NCI-H1436 treated with DMSO at 0.1 percent for 48 hours (cell line): ENCODE results near the gene HNRNPAB.
"Not testable (repeated sequence)": the region's sequence is repeated elsewhere in the genome, so short reads cannot be mapped to it uniquely, and the experiment has no call there.

Experiments used
- DNase-seq: peaks from one replicate; lab custom pipeline; 2025; lab: John Stamatoyannopoulos, UW

The HNRNPAB gene

GRCh38 chr5:178212241-178213002, 8.1 kb downstream of the HNRNPAB start:
- DNase-seq = no peak

GRCh38 chr5:178213003-178213461, 8.7 kb downstream of the HNRNPAB start:
- DNase-seq = no peak

- DNase-seq = no peak
Observed at GRCh38 chr5:178213748-178214151, 9.4 kb downstream of the HNRNPAB start.

- no peak for DNase-seq
Observed at GRCh38 chr5:178214160-178214803, 9.9 kb downstream of the HNRNPAB start.

- no peak for DNase-seq
Observed at GRCh38 chr5:178215280-178216002, 11.1 kb downstream of the HNRNPAB start.

DNA sequence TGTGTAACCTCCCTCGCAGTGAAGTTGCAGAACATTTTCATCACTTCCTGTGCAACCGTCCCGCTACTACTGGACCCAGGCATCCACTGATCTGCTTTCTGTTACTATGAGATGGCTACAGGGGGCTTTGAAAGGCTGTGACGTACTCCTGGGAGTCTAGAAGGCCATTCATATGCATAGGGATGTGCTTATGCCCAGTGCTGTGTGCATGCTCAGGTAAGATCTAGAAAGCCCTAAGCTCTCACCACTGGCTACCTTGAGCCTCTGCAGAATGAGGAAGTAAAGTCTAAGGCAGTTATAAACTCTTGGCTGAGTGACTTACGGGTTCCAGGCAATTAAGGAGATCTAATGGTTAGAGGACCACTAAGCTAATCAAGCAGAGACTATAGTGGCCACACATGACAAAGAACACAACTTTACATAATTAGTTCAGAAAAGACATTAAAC, 11.8 kb downstream of the HNRNPAB start:
- no peak for DNase-seq

DNA sequence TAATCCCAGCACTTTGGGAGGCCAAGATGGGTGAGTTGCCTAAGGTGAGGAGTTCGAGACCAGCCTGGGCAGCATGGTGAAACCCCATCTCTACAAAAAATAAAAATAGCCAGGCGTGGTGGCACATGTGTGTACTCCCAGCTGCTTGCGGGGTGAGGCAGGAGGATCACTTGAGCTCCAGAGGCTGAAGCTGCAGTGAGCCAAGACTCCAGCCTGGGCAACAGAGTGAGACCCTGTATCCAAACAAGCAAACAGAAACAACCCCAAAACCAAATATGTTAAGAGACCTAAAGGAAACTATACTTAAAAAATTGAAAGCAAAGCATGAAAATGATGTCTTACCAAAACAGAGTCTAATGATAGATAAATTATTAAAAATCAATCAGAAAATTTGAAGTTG, 12.4 kb downstream of the HNRNPAB start:
- DNase-seq = no peak

DNA sequence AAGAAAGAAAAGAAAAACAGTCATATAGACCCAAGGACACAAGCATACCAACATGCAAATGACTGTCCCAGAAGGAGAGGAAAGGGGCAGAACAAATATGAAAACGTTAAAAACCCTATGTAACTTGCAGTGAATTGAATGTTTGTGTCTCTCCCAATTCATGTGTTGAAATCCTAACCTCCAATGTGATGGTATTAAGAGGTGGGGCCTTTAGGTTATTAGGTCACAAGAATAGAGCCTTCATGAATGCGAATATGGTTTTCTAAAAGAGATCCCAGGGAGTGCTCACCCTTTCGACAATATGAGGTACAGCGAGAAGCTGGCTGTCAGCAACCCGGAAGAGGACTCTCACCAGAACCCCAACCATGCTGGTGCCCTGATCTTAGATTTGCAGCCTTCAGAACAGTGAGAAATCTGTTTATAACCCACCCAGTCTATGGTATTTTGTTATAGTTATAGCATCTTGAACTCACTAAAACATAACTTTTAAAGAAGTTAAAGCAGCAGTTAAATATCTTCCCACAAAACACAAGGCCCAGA, 14.0 kb downstream of the HNRNPAB start:
- DNase-seq = no peak

DNA sequence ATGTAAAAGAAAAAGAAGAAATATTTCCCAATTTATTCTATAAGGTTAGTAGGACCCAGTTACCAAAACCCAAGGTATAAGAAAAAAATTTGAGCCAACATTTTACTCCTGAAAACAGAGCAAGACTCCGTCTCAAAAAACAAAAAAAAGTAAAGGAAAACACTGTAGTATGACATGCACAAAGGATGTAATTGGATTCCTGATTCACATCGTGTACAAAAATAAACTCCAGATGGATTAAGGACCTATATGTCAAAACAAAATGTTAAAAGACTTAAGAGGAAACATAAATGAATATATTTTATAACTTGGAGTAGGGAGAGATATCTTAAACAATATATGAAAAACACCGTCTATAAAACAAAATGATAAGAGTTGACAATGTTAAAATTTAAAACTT, 14.5 kb downstream of the HNRNPAB start:
- no peak for DNase-seq

DNA sequence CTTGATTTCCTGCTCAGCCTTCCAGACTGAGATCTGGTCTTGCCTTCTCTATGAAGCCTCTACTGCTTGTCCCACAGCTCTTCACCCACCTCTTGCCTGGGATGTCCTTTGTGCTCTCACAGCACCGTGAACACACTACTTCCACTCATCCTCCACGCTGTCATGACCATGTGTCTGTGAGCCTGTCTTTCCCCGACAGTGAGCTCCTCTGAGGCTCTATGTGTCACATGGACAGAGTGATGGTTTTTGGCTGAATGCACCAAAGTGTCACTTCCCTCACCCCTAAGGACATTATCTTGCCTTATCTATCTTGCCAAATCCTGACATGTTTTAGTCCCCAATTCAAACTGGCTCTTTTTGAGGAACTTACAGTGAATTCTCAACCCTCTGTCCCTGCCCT, 16.9 kb downstream of the HNRNPAB start:
- DNase-seq = no peak

- no peak for DNase-seq
Observed at GRCh38 chr5:178221853-178222252, 17.5 kb downstream of the HNRNPAB start.

DNA sequence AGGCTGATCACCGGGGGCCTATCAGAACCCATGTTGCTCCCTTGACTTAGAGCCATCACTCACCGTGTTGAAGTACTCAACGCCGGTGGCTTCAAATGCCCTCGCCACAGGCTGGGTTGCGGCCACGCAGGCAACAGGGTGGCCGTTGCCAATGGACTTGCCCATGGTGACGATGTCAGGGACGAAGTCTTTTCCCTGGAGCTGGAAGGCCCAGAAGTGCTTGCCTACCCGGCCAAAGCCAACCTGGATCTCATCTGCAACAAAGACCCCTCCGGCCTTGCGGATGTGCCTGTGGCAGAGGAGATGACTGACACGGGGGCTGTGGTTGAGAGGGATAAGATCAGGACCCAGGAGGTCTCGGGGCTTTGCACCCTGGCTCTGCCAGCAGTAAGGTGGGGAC, 18.0 kb downstream of the HNRNPAB start:
- no peak for DNase-seq

GRCh38 chr5:178223196-178223773, 19.0 kb downstream of the HNRNPAB start:
- DNase-seq = no peak

DNA sequence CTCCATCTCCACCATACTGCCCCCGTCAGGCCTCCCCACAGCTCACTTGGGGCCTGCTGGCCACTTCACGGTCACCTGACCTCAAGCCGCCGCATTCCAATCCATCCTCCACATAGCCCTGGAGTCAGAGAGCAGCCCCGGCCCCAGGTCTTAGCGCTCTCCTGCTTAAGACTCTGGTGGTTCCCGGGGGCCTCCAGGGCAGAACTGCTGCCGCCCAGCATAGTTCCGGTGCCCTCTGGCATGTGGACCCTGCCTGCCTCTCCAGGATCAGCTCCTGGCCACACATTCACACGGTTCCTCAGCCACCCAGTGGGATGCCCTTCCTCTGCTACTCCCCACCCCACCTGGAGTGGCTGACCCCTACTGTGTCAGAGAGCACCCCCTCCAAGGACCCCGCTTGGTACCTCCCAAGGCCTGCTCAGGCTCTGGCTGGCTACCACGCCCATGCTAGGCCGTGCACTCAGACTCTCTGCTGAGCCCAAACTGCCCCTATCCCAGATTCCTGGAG, 19.5 kb downstream of the HNRNPAB start:
- no peak for DNase-seq

GRCh38 chr5:178224403-178224802, 20.1 kb downstream of the HNRNPAB start:
- no peak for DNase-seq

- DNase-seq = no peak
Observed at GRCh38 chr5:178225174-178225573, 20.8 kb downstream of the HNRNPAB start.

DNA sequence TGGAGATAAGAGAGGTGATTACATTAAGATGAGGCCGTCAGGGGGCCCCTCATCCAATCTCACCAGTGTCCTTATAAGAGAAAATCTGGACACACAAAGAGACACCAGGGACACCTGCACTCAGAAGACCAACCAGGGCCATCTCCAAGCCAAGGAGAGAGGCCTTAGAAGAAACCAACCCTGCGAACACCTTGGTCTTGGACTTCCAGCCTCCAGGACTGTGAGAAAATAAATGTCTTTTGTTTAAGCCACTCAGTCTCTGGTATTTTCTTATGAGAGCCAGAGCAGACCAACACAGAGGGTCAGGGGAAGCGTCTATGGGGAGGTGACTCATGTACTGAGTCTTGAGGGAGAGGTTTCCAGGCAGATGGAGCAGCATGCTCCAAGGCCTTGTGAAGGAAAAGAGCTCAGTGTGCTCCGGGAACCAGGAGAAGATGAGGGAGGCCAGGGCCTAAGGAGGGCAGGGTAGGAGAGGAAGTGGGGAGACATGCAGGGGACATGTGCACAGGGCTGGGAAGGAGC, 22.9 kb downstream of the HNRNPAB start:
- no peak for DNase-seq

DNA sequence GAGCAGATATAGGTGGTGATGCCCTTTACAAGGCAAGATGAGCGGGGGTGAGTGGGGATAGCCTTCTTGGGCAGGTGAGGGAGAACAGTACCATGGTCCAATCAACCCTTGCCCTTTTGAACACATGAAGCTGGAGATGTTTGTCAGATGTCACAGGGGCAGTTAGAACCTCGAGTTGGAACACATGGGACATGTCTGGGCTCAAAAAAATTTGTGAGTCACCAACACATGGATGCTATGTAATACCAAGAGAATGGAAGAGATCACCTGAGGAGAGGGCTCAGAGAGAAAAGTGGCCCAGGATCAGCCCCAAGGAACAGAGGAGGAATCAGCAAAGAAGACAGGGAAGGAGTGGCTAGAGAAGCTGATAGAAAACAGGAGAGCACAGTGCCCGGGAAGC, 23.6 kb downstream of the HNRNPAB start:
- DNase-seq = no peak

DNA sequence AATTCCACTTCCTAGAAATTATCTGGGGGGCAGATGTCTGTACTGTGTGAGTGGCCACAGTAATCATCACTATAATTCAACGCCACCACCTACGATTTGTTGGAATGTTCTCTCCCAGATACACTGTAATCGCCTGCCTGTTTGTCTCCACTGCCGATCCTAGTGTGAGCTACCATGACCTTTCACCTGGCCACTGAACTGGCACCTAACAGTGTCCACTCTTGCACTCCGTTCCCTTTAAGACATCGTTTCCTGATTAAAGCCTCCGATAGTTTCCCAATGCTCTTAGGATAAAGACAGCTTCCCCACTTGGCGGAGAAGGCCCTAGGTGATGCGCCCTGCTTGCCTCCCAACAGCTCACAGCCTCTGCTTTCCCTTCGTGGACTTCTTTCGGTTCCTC, 24.3 kb downstream of the HNRNPAB start:
- no peak for DNase-seq

DNA sequence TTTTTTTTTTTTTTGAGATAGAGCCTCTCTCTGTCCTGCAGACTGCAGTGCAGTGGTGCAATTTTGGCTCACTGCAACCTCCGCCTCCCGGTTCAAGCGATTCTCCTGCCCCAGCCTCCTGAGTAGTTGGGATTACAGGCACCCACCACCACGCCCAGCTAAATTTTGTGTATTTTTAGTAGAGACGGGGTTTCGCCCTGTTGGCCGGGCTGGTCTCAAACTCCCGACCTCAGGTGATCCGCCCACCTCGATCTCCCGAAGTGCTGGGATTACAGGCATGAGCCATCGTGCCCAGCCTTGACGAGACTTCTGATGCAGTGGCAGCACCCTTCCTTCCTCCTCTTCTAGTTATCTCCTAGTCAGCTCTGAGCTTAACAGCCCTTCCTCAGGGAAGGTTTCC, 24.8 kb downstream of the HNRNPAB start:
- not testable (repeated sequence) for DNase-seq

DNA sequence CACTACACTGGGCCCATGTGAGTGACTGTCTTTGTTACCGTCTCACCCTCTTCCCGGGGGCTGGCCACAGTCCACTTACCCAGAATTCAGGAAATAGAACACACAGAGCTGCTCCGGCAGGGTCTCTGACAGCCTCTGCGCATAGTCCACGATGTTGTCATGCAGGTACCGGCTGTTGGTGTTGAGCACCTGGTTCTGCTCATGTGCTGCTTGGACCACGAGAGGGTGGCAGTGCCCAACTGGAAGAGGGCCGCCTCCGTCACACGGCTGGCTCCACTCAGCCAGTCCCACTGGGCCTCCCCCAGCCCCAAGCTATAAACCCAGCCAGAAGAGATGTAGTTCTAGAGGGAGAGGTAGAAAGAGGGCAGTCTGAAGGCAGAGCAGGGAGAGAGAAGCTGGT, 25.5 kb downstream of the HNRNPAB start:
- DNase-seq = no peak
